ENCODE data around the gene BARHL1. TPM values are rescaled to one million over a fixed set of nuclear protein-coding genes. Genes with fewer than 3 reads are reported as not detected.

The BARHL1 gene
- total RNA-seq, 1 donor from 2014 or later: not detected

- intact Hi-C loops (cut with DNase I): no loop called here
- peaks cover 0 to 53% of the 10 kb centered on the region in 2 donors for H3K36me3 ChIP-seq
- no peaks in the 10 kb centered on the region for H3K9me3 ChIP-seq
- TF ChIP-seq POLR2A (IDR thresholded peaks at IDR 0.05): no peak
- TF ChIP-seq, protein P1, sequence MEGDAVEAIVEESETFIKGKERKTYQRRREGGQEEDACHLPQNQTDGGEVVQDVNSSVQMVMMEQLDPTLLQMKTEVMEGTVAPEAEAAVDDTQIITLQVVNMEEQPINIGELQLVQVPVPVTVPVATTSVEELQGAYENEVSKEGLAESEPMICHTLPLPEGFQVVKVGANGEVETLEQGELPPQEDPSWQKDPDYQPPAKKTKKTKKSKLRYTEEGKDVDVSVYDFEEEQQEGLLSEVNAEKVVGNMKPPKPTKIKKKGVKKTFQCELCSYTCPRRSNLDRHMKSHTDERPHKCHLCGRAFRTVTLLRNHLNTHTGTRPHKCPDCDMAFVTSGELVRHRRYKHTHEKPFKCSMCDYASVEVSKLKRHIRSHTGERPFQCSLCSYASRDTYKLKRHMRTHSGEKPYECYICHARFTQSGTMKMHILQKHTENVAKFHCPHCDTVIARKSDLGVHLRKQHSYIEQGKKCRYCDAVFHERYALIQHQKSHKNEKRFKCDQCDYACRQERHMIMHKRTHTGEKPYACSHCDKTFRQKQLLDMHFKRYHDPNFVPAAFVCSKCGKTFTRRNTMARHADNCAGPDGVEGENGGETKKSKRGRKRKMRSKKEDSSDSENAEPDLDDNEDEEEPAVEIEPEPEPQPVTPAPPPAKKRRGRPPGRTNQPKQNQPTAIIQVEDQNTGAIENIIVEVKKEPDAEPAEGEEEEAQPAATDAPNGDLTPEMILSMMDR (IDR thresholded peaks at IDR 0.05): no peak
- no peak for TF ChIP-seq POLR2AphosphoS5 (IDR thresholded peaks at IDR 0.05; ENCODE audit: insufficient read depth in 1 of 2, low read depth in 1 of 2)
- no peak for DNase-seq (ENCODE audit: extremely low spot score in 2 of 2)
- no peaks in the 10 kb centered on the region for H3K27me3 ChIP-seq
- H3K4me1 ChIP-seq: no peaks in the 10 kb centered on the region
- no peak overlapping the region for H3K4me3 ChIP-seq
- no peak overlapping the region for H3K27ac ChIP-seq
Measured at GRCh38 chr9:132614324-132614723, 31.9 kb downstream of the BARHL1 start.

DNA sequence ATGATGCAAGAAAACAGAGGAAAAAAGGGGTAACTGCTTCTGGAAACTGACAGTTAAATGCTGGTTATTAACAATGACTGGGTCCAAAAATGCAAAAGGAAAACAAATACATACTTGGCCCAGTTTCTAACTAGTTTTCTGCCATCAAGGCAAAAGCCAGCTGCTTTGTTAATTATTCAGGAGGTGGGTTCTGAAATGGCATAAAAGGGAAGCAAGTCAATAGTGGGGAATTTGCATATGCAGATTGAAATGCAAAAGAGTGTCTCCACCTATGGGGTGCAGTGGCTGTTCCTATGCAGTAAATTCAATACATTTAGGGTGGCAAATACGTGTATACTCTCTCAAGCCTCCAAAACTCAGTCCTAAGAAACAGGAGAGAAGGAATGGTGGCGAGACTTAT, 33.4 kb downstream of the BARHL1 start:
- no peaks in the 10 kb centered on the region for H3K4me1 ChIP-seq
- no peak for DNase-seq (ENCODE audit: extremely low spot score in 2 of 2)
- no peaks in the 10 kb centered on the region for H3K9me3 ChIP-seq
- no peaks in the 10 kb centered on the region for H3K27me3 ChIP-seq
- peaks cover 0 to 53% of the 10 kb centered on the region in 2 donors for H3K36me3 ChIP-seq
- TF ChIP-seq POLR2A (IDR thresholded peaks at IDR 0.05) (no peak), POLR2AphosphoS5 (IDR thresholded peaks at IDR 0.05; ENCODE audit: insufficient read depth in 1 of 2, low read depth in 1 of 2) (no peak)
- TF ChIP-seq, protein P1 (IDR thresholded peaks at IDR 0.05): no peak
- no peak overlapping the region for H3K4me3 ChIP-seq
- intact Hi-C loops (cut with DNase I): no loop called here
- H3K27ac ChIP-seq: no peak overlapping the region

DNA sequence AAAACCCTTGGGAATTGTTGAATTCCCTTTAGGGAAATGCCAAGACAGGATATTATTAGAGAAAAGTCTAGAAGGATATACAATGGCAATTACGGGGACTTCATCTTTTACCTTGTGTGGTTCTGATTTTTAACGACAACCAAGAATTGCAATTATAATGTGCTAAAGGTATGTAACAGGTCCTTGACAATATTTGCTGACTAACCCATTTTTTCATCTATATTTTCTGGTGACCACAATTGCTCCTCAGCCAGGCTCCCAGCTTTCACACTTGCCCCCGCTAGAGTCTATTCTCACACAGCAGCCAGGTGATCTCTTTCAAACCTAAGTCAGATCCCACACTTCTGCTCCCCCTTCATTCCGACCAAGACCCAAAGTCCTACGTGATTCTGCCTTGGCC, 34.3 kb downstream of the BARHL1 start:
- Histone ChIP-seq H3K4me3 (no peak overlapping the region), H3K4me1 (no peaks in the 10 kb centered on the region), H3K9me3 (no peaks in the 10 kb centered on the region), H3K27me3 (no peaks in the 10 kb centered on the region), H3K27ac (no peak overlapping the region), H3K36me3 (peaks cover 0 to 56% of the 10 kb centered on the region in 2 donors)
- no peak for TF ChIP-seq POLR2A (IDR thresholded peaks at IDR 0.05)
- no peak for DNase-seq (ENCODE audit: extremely low spot score in 2 of 2)
- intact Hi-C loops (cut with DNase I): no loop called here

- Histone ChIP-seq H3K36me3 (peaks cover 0 to 52% of the 10 kb centered on the region in 2 donors), H3K27me3 (no peaks in the 10 kb centered on the region), H3K27ac (no peak overlapping the region), H3K4me1 (no peaks in the 10 kb centered on the region), H3K9me3 (no peaks in the 10 kb centered on the region), H3K4me3 (no peak overlapping the region)
- DNase-seq (ENCODE audit: extremely low spot score in 2 of 2): no peak
- TF ChIP-seq POLR2AphosphoS5 (IDR thresholded peaks at IDR 0.05; ENCODE audit: insufficient read depth in 1 of 2, low read depth in 1 of 2) (no peak), POLR2A (IDR thresholded peaks at IDR 0.05) (no peak)
- TF ChIP-seq, protein P1 (IDR thresholded peaks at IDR 0.05): no peak
- intact Hi-C loops (cut with DNase I): no loop called here
Measured at GRCh38 chr9:132622159-132622558, 39.8 kb downstream of the BARHL1 start.

GRCh38 chr9:132626285-132626684, 43.9 kb downstream of the BARHL1 start:
- Histone ChIP-seq H3K27ac (no peak overlapping the region), H3K4me3 (no peak overlapping the region), H3K9me3 (no peaks in the 10 kb centered on the region), H3K27me3 (no peaks in the 10 kb centered on the region), H3K4me1 (no peaks in the 10 kb centered on the region), H3K36me3 (peaks cover 0 to 40% of the 10 kb centered on the region in 2 donors)
- DNase-seq (ENCODE audit: extremely low spot score in 2 of 2): no peak
- TF ChIP-seq POLR2AphosphoS5 (IDR thresholded peaks at IDR 0.05; ENCODE audit: insufficient read depth in 1 of 2, low read depth in 1 of 2) (no peak), POLR2A (IDR thresholded peaks at IDR 0.05) (no peak)
- TF ChIP-seq, protein P1 (IDR thresholded peaks at IDR 0.05): no peak
- intact Hi-C loops (cut with DNase I): no loop called here
